ENCODE results near the gene PAQR9.

PAQR9 gene

DNA sequence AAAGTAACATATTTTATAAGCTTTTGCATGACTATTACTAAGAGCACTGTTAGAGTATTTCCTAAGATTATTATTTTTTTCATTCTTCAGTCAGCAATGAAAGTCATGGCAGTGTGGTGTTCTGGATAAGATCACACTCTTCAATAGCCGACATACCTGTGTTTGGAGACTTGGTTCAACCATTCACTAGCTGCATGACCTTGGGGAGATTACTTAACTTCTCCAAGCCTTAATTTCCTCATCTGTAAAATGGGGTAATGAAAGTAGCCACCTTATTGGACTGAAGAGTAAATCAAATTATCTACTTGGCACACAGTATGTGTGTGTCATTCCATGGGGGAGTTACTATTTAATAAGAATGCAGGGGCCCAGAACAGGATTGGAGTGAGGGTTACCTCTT lies 50.0 kb downstream of the PAQR9 start:
- TF ChIP-seq, protein P1, sequence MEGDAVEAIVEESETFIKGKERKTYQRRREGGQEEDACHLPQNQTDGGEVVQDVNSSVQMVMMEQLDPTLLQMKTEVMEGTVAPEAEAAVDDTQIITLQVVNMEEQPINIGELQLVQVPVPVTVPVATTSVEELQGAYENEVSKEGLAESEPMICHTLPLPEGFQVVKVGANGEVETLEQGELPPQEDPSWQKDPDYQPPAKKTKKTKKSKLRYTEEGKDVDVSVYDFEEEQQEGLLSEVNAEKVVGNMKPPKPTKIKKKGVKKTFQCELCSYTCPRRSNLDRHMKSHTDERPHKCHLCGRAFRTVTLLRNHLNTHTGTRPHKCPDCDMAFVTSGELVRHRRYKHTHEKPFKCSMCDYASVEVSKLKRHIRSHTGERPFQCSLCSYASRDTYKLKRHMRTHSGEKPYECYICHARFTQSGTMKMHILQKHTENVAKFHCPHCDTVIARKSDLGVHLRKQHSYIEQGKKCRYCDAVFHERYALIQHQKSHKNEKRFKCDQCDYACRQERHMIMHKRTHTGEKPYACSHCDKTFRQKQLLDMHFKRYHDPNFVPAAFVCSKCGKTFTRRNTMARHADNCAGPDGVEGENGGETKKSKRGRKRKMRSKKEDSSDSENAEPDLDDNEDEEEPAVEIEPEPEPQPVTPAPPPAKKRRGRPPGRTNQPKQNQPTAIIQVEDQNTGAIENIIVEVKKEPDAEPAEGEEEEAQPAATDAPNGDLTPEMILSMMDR (IDR thresholded peaks at IDR 0.05; ENCODE audit: extremely low read depth, insufficient read depth, missing control alignments): no peak
- in situ Hi-C loops (cut with MboI; ENCODE audit: low pct_unique_long_range_greater_than_20kb, low sequenced_read_pairs, unreplicated experiment): no loop called here
- DNase-seq (ENCODE audit: low spot score): no peak

DNA sequence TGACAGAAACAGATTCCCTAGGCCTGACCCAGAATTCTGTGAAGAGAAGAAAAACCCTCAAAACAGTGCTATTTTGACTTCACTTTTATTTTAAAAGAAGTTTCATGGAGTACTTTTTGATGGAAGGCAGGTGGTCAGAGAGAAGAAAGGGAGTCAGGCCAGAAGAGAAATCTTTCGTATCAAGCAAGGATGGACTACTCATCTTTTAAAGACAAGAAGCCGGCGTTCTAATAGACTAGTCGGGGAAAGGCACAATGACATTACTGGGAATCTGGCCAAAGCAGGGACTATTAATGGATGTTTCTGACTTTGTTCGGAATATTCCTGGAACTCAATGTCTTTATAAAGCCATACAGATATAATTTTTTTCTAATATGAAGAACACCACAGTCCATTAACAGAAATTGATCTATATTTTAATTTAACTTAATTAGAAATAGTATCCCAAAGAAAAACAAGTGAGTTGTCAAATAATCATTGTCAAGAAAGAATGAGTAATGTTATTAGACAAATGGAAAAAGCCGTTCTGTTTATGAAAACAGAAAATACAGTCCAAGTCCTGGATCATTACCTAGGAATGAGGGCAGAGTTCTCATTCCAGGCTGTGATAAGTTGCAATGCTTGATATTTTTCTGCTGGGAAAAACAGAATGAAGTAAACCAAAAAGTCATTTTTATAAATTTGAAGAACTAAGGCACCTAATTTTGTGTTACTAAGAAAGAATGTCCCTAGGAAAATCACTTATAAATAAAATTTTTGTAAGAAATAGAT lies 50.9 kb downstream of the PAQR9 start:
- DNase-seq (ENCODE audit: low spot score): no peak
- TF ChIP-seq, protein P1 (IDR thresholded peaks at IDR 0.05; ENCODE audit: extremely low read depth, insufficient read depth, missing control alignments): no peak
- in situ Hi-C loops (cut with MboI; ENCODE audit: low pct_unique_long_range_greater_than_20kb, low sequenced_read_pairs, unreplicated experiment): no loop called here

Measured in GM13977 (cell line).